ENCODE results near the gene ADAT3. TPM values are rescaled to one million over a fixed set of nuclear protein-coding genes. Genes with fewer than 3 reads are reported as not detected.

ADAT3 gene
- total RNA-seq, 1 experiment from 2014 or later = 12.6 TPM

DNA sequence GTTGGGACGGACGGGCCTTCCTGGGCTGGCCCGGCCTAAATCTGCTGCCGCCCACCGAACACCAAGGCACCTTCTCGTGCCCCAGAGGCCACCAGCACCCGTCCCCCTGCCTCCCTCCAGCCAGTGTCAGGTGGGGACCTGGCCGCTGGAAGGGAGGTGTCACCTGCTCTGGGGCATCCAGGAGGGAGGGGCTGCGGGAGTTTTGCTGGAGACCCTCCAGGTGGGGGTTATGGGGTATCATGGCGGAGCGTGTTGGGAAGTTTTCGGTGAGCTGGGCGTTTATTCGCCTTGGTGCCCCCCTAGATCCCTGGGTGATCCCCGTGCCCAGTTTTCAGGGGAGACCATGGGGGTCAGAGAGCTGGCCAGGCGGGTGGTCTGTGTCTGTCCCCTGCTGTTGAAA, 45.4 kb downstream of the ADAT3 start:
- ChIA-PET CTCF (no interaction called here), POLR2A (no interaction called here)
- no peak overlapping the region for H3K27ac Mint-ChIP-seq (ENCODE audit: unreplicated experiment)
- peaks cover 24% of the 10 kb centered on the region for H3K36me3 Mint-ChIP-seq (ENCODE audit: insufficient read depth, unreplicated experiment)
- H3K4me1 Mint-ChIP-seq (ENCODE audit: low read depth, unreplicated experiment) = no peaks in the 10 kb centered on the region
- DNase-seq = no peak
- Histone ChIP-seq H3K9me3 (no peaks in the 10 kb centered on the region), H3K27me3 (replicated peaks; ENCODE audit: control insufficient read depth, insufficient read depth, low read length) (no peaks in the 10 kb centered on the region), H3K4me3 (ENCODE audit: low read depth, low read length) (no peak overlapping the region), H3K36me3 (ENCODE audit: control insufficient read depth, insufficient read depth, low read length) (no peaks in the 10 kb centered on the region; the same call in 1 of the 2 replicates), H3K4me1 (no peaks in the 10 kb centered on the region)
- no peaks in the 10 kb centered on the region for H3K9me3 Mint-ChIP-seq (ENCODE audit: unreplicated experiment)
- no peak overlapping the region for H3K4me3 Mint-ChIP-seq (ENCODE audit: unreplicated experiment)
- no peaks in the 10 kb centered on the region for H3K27me3 Mint-ChIP-seq (ENCODE audit: insufficient read depth, unreplicated experiment)
- BruUV-seq (replicated peaks) = no TSS peak
- TF ChIP-seq, protein P1, sequence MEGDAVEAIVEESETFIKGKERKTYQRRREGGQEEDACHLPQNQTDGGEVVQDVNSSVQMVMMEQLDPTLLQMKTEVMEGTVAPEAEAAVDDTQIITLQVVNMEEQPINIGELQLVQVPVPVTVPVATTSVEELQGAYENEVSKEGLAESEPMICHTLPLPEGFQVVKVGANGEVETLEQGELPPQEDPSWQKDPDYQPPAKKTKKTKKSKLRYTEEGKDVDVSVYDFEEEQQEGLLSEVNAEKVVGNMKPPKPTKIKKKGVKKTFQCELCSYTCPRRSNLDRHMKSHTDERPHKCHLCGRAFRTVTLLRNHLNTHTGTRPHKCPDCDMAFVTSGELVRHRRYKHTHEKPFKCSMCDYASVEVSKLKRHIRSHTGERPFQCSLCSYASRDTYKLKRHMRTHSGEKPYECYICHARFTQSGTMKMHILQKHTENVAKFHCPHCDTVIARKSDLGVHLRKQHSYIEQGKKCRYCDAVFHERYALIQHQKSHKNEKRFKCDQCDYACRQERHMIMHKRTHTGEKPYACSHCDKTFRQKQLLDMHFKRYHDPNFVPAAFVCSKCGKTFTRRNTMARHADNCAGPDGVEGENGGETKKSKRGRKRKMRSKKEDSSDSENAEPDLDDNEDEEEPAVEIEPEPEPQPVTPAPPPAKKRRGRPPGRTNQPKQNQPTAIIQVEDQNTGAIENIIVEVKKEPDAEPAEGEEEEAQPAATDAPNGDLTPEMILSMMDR (IDR thresholded peaks at IDR 0.05; ENCODE audit: insufficient read depth in 1 of 2, low read depth in 1 of 2, low read length in 1 of 2, severe bottlenecking in 1 of 2, unreplicated experiment in 1 of 2) = no peak
- intact Hi-C loops (cut with micrococcal nuclease; ENCODE audit: unreplicated experiment) = no loop called here

GRCh38 chr19:1952635-1953034, 47.4 kb downstream of the ADAT3 start:
- CTCF ChIA-PET = no interaction called here
- Mint-ChIP-seq H3K9me3 (ENCODE audit: unreplicated experiment) (no peaks in the 10 kb centered on the region), H3K4me1 (ENCODE audit: low read depth, unreplicated experiment) (no peaks in the 10 kb centered on the region), H3K27ac (ENCODE audit: unreplicated experiment) (no peak overlapping the region), H3K27me3 (ENCODE audit: insufficient read depth, unreplicated experiment) (no peaks in the 10 kb centered on the region), H3K36me3 (ENCODE audit: insufficient read depth, unreplicated experiment) (peaks cover 23% of the 10 kb centered on the region), H3K4me3 (ENCODE audit: unreplicated experiment) (no peak overlapping the region)
- no peak for DNase-seq
- TF ChIP-seq, protein P1 (IDR thresholded peaks at IDR 0.05; ENCODE audit: insufficient read depth in 1 of 2, low read depth in 1 of 2, low read length in 1 of 2, severe bottlenecking in 1 of 2, unreplicated experiment in 1 of 2) = no peak
- BruUV-seq (replicated peaks) = no TSS peak
- Histone ChIP-seq H3K4me3 (ENCODE audit: low read depth, low read length) (no peak overlapping the region), H3K9me3 (no peaks in the 10 kb centered on the region), H3K27me3 (replicated peaks; ENCODE audit: control insufficient read depth, insufficient read depth, low read length) (no peaks in the 10 kb centered on the region), H3K4me1 (no peaks in the 10 kb centered on the region), H3K36me3 (ENCODE audit: control insufficient read depth, insufficient read depth, low read length) (no peaks in the 10 kb centered on the region; the same call in 1 of the 2 replicates)
- intact Hi-C loops (cut with micrococcal nuclease; ENCODE audit: unreplicated experiment) = no loop called here
- POLR2A ChIA-PET = no interaction called here

DNA sequence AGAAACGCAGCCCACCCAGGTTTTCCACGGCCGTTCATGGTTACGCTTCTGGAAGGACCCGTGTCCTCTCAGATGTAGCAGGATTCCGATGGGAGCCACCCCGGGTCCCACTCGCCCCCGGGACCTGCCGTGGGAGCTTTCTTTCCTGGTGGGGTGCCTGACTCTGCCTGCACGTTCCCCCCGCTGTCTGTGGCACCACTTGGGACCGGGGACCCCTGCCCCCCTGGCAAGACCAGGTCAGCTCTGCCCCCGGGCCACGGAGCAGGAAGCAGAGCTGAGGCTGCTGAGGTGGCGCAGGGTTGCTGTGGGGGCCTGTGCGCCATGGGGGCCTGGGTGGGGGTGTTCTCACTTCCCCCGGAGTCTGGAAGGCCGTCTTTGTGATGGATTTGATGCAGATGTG, 47.8 kb downstream of the ADAT3 start:
- H3K27ac Mint-ChIP-seq (ENCODE audit: unreplicated experiment) = no peak overlapping the region
- BruUV-seq (replicated peaks) = no TSS peak
- ChIA-PET POLR2A (no interaction called here), CTCF (no interaction called here)
- intact Hi-C loops (cut with micrococcal nuclease; ENCODE audit: unreplicated experiment) = no loop called here
- Histone ChIP-seq H3K36me3 (ENCODE audit: control insufficient read depth, insufficient read depth, low read length) (no peaks in the 10 kb centered on the region; the same call in 1 of the 2 replicates), H3K4me3 (ENCODE audit: low read depth, low read length) (no peak overlapping the region), H3K4me1 (no peaks in the 10 kb centered on the region), H3K9me3 (no peaks in the 10 kb centered on the region), H3K27me3 (replicated peaks; ENCODE audit: control insufficient read depth, insufficient read depth, low read length) (no peaks in the 10 kb centered on the region)
- TF ChIP-seq, protein P1 (IDR thresholded peaks at IDR 0.05; ENCODE audit: insufficient read depth in 1 of 2, low read depth in 1 of 2, low read length in 1 of 2, severe bottlenecking in 1 of 2, unreplicated experiment in 1 of 2) = no peak
- DNase-seq = no peak
- peaks cover 22% of the 10 kb centered on the region for H3K36me3 Mint-ChIP-seq (ENCODE audit: insufficient read depth, unreplicated experiment)
- no peaks in the 10 kb centered on the region for H3K27me3 Mint-ChIP-seq (ENCODE audit: insufficient read depth, unreplicated experiment)
- H3K4me1 Mint-ChIP-seq (ENCODE audit: low read depth, unreplicated experiment) = no peaks in the 10 kb centered on the region
- H3K4me3 Mint-ChIP-seq (ENCODE audit: unreplicated experiment) = no peak overlapping the region
- no peaks in the 10 kb centered on the region for H3K9me3 Mint-ChIP-seq (ENCODE audit: unreplicated experiment)

All from Caco-2 (cell line).